A204.1 (cell line): Measurements from ENCODE around the gene HOTAIR.

Source experiments
- FAIRE-seq: peaks from 2 replicates; lab custom pipeline; 2012; peaks lifted over from hg19 to GRCh38; lab: Jason Lieb, UNC

HOTAIR gene

DNA sequence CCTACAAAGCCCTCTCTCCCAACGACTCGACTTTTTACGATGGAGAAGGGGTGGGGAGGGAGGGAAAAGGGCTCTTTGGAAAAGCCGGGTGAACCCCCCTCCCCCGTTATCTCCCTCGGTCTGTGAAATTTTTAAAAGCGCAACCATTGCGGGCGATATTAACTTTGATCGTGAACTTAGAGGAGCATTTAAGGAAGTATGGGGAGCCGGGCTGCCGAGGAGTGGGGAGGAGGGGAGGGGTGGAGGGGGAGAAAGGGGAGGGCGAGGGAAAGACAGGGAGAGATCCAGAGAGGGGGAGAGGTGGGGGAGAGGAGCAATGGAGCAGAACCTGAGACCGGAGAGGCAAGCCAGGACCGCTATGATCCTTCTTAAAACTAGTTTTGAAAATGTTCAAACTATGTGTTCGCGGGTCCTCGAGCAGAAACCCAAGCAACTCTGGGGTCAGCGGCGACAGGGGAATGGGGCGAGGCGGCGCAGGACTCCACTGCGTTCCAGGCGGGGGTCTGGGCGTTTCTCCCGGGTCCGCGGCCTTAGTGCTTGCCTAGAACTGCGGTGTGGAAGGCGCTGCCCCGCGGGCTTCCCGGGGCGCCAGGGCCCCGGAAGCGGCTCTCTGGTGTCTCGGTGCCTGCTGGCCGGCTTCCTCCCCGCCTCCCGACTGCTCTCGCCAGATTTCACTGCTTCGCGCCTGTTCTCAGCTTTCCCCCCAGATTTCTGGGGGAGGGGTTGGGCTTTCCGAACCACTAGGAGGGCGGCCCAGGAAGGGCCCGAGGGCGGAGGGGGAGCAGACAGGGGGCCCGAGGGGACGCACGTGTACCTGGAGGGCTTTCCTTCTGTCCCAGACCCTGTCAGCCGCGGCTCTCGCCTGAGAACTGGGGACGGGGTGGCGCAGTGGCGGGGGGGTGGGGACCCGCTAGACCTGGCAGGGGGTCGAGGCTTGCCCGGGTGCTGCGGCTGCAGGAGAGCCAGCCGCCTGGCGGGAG lies at the start of gene HOTAIR:
Gene HOTAIR, minus strand, starts transcription at position 871 of the 980 bp plus-strand sequence.
- FAIRE-seq = no peak

GRCh38 chr12:54024127-54024526 lies 49.4 kb upstream of the HOTAIR start:
- no peak for FAIRE-seq

- no peak for FAIRE-seq
Measured at GRCh38 chr12:54022960-54023884, 48.5 kb upstream of the HOTAIR start.

- FAIRE-seq = no peak
Measured at GRCh38 chr12:54021432-54022013, 46.8 kb upstream of the HOTAIR start.

DNA sequence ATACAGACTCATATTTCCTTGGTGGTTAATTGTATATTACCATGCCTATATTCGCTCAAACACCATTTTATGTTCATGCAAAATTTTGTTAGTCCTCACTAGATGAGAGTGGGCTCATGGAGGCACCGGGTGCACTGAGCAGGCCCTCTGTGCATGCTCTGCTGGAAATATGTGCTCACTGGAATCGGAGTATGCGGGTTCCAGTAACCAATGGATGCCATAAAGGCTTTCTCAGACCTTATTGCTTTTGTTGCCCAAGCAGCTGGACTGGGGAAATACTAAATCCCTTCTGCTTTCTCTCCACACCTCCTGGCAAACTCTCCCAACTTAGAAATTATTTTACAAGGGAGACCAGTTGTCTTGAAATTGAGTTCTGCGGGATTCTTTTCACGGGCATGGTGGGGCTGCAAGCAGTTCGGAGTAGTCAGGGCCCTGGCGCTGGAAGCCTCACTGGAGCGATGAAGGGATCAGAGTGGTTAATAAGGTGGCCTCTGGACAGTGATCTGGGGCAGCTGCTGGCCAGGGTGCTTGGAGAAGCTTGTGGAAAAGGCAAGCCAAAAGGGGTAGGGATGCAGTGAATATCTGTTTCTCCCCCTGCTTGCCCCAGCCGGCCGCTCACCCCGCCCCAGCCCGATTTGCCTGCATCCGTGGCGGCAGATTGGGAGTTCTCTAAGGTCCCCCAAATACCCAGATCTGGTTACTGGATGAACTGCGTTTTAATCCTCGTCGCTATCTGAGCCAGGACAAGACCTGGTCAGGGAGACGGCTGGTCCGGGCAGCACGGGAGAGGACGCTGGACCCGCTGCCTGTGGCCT lies 46.0 kb upstream of the HOTAIR start:
- FAIRE-seq = no peak

DNA sequence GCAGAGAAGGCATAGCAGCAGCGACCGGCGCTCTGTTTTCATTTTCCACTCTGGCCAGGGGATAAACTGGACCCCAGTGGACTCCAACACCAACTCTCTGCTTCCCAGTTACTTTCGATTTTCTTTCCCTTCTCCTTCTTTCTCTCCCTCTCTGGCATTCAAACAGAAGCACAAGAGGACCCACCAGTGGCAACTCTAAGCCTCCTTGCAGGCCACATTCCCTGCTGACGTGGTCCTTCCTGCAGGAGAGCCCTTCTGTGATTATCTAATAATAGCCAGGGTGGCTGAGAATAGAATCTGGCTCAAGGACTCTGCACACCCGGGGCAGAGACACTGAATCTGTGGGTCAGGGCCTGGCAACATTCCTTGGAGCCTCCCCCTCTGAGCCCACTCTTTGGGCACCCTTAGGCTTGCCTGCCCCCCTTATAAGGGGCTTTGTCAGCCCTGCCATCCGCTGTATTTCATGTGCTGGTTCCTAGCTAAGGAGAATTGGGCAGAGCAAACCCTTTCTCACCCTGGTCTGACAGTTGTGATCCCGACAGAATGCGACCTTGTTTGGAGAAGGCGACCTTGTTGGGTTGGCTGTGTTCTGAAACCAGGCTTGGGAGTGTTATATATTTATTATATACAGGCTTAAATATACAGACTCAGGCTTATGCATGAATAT lies 45.3 kb upstream of the HOTAIR start:
- FAIRE-seq = no peak

GRCh38 chr12:54019091-54019811 lies 44.5 kb upstream of the HOTAIR start:
- no peak for FAIRE-seq

DNA sequence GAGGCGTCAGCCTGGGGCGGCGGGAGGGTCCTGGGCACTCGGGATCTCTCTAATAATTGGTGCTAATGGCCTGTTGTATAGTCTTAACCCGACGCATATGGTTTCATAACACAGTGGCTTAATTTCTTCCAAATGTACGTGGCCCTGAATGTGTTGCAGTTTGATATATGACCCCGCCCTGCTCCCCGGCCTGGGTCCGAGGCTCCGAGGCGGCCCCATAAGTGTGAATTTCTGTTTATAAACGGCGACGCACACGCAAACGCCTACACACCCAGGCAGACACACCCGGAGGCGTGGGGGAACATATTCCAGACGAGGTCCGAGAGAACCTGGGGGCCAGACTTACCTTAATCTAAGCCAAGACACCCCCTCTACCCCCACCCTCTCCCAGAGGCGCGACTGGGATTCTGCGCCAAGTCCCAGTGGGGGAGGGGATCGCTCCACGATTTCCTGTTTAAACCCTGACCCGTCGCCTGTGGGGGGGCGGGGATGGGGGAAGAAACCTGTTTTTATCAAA lies 43.8 kb upstream of the HOTAIR start:
- FAIRE-seq = no peak

- no peak for FAIRE-seq
Measured at GRCh38 chr12:54017878-54018467, 43.2 kb upstream of the HOTAIR start.

GRCh38 chr12:54017027-54017788 lies 42.5 kb upstream of the HOTAIR start:
- no peak for FAIRE-seq

GRCh38 chr12:54016478-54016964 lies 41.8 kb upstream of the HOTAIR start:
- peak; percentile 92 for FAIRE-seq

DNA sequence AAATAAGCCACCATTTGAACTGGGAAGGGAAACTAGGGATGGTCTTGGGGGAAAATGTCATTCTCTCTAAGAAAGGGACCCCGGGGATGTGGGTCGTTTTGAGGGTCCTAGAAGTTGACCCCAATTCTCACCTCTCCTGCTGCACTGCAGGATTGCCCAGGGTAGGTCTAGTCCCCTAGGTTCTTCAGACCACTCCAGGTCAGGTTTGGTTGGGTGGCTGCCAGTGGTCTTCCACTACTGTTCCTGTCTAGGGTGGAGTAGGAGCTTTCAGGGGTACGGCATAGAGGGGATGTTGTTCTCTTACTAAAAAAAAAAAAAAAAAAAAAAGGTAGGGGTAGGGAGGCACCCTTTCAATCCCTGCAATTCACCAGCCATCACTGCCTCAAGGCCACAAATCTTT lies 41.3 kb upstream of the HOTAIR start:
- no peak for FAIRE-seq

DNA sequence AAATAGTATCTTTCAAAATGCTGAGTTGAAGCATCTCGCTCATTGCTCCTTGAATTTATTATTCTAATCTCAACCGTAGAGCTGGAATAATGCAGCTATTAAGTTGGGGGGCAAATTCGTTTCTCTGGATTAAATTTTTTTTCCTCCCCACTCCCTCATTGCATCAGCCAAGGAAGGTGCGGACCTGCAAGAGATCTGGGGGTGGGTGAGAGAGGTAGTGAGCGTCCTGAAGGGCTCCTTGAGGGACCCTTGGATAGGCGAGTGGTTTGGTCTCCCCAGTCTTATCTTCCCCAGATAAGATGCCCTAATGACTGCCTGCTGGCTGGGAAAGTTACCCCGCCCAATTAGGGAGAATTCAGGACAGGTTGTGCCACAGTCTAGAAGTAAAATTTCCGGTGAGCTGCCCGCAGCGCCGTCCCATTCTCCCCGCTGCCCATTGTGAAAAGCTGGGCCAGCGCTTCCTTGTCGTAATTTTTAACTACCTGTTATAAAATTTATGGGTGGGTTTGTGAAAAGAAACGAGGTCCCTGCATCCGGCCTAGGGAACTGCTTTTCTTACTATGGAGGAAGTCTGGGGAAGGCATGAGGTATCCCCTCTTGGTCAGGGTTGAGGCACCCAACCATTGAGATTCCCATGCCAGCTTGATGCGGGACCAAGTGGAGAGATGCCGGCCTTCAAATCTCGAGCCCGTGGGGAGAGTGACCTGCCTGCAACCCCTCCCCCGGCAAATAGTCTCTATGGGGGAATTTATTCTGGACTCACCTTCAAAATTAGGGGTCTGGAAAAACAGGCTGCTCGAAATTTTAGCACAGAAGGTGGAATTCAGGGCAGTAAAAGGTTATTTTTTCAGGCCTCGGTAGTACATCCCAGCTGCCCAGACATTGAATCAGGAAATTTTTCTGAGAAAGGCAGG lies 40.5 kb upstream of the HOTAIR start:
- FAIRE-seq = no peak

DNA sequence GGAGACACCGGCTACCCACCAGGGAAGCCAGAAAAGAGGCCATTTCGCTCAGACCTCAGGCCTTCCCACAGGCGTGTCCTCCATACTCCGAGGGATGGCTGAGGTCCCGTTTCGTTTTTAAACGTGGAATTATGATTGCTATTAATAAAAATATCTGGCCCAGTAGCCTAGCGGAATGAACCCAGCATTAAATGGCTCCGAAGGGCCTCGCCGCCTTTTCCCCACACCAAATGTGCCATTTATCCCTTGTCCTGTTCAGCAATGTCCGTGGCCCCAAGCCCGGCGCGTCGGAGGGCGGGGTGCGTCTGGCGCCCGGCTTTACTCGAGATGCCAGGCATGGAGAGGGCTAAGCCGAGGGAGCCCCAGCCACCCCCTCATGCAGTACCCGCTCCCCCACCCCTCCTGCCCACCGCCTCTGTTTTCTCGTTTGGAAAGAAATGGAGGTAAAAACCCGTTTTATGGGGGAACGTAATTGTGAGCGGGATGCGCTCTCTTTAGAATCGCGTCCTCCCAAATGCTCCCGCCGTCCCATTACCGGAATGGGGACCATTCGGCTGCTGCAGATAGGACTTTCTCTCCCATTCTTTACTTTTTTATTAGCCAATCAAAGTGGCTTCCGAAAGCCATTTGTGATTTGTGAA lies 39.7 kb upstream of the HOTAIR start:
- no peak for FAIRE-seq

GRCh38 chr12:54012631-54013409 lies 38.1 kb upstream of the HOTAIR start:
- FAIRE-seq = no peak
